RWPE1 (cell line): Measurements from ENCODE around the gene UCKL1.

ENCODE experiments used
- CTCF ChIA-PET: fragments of 350-600 bp; sonication (Branson Sonifier 250); formaldehyde crosslinking; extraction: SDS; loops from one replicate; lab custom pipeline; 2021; lab: Yijun Ruan, JAX
- POLR2A ChIA-PET: fragments of 400-600 bp; formaldehyde crosslinking; extraction: SDS; loops from one replicate; lab custom pipeline; 2020; ENCODE audit warnings: antibody characterized with exemption; ENCODE audit not compliant: low non-redundant PET; lab: Yijun Ruan, JAX
- DNase-seq: peaks from one replicate; pipeline ENCODE4 v3.0.0; 2012; ENCODE audit warnings: low spot score
- H3K27ac ChIP-seq: fragments of 450-650 bp; 2 replicates; pipeline ENCODE4 v1.5.1; 2017
- CTCF ChIP-seq: fragments of 450-650 bp; conservative IDR thresholded peaks from 2 replicates; pipeline ENCODE4 v1.5.1; 2017; ENCODE audit warnings: low read depth, mild to moderate bottlenecking

UCKL1 gene

DNA sequence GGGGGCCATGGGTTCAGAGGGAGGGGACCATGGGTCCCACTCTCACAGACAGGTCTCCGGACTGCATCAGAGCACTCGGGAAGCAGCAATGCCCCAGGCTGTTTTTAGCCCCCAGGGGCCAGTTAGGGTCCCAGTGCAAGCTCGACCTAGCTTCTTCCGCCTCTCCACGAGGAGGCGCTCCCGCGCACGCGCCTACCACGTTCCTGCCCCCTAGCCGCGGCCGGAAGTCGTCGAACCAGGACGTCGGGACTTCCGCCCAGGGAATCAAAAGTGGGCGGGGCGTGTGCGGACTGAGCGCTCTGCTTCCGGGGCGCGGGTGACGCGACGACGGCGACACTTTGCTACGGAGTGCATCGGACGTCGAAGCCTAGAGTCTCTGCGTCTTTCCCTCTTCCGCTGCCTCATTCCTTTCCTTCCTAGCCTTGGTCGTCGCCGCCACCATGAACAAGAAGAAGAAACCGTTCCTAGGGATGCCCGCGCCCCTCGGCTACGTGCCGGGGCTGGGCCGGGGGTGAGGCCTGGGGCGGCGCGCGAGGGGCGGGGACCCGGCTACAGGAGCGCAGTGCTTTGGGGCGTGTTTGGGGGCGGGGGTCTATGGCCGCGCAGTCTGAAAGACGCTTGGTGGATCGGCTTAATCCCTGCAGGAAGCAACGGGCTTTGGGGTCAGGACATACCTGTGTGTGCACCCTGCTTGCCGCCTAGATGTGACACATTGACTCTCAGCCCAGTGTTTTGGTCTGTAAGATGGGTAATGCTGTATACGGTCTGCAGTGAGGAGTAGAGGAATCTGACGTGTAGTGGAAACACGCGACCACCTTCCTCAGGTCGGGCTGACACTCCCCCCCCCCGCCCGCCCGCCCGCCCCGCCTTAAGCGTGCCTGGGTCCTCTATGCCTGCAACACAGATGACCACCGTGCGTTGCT, 24.9 kb upstream of the UCKL1 start, which contains the start of gene PRPF6:
Gene PRPF6, plus strand, starts transcription at position 327 of the 923 bp plus-strand sequence. Its CDS starts 114 bp downstream, at position 441.
- DNase-seq = peak; percentile 98
- peak; percentile 99 for TF ChIP-seq CTCF
- ChIA-PET POLR2A (interaction anchor here (0.6 to 1.3 kb wide), 6 partner anchors 25 to 447 kb away, joined by 3 to 8 read pairs (median 4); partner anchors contain the start of genes GMEB2, PTK6, TPD52L2 and UCKL1), CTCF (interaction anchor here (0.5 to 2.0 kb wide), 17 partner anchors 7 to 1399 kb away, joined by 3 to 10 read pairs (median 4); partner anchors contain the start of genes HELZ2, LIME1 and TPD52L2)
- H3K27ac ChIP-seq = peak within 1 kb of the TSS; percentile 95

DNA sequence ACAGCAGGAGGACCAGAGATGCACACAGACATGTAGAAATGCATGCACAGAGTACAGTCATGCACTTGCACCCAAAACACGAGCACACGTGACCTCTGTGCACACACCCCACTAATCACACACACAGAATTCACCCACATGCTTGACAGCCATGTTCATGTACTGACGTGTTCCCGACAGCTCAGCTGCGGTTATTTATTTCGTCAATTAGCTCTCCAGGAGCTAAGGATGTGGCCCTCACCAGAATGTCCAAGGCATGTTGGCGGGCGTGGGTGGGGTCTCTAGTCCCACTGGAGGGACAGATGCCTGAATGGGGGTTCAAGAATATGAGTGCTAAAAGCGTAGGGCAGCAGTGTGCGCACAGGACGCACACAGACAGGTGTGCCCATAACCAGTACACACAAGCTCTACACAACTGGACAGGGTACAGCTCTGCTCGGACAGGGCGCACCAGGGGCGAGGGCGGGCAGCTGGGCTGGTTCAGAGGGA, 24.1 kb upstream of the UCKL1 start:
- no peak for TF ChIP-seq CTCF
- ChIA-PET CTCF (interaction anchor here (0.5 to 2.0 kb wide), 18 partner anchors 9 to 924 kb away, joined by 3 to 6 read pairs (median 4); partner anchors contain the start of genes HELZ2, LIME1 and TPD52L2), POLR2A (interaction anchor here (0.6 to 1.3 kb wide), 7 partner anchors 24 to 446 kb away, joined by 3 to 8 read pairs (median 3); partner anchors contain the start of genes GMEB2, PTK6, TPD52L2 and UCKL1)
- DNase-seq = peak; percentile 91
- peak overlapping the region; percentile 95 for H3K27ac ChIP-seq

DNA sequence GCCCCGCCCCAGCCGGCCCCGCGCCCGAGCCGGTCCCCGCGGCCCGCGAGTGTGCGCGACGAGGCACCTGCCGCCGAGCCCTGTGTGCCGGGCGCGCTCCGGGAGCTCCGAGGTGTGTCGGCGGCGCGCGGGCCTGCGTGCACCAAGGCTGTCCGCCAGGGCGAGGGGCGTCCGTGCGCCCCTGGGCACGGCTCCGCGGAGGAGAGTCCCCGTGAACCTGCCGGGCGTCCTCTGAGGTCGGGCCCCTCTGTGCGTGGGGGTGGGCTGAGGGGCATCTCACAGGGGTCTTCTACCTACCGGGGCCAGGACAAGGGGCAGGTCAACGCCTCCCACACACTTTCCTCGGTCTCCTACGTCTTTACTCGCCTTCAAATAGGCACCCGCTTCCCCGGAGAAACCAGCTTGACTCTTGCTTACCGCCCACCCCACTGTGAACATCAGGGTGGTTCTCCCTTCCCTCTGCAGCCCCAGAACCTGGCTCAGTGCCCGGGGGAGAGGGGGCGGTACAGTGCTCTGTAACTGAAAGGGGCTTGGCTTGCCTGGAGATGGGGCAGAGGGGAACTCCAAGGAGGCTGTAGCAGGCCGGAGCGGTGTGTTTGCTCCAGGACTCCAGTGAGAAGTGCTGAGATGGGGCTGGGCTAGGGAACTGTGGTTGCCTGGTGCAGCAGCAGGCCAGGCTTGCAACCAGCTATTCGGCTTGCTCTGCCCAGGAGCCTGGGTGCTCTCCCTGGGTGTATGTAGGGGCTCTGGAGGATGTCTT, 23.5 kb upstream of the UCKL1 start, which contains the start of gene SAMD10:
Gene SAMD10, minus strand, starts transcription at position 86 of the 760 bp plus-strand sequence. CDS start 175 bp downstream, outside the sequence.
- TF ChIP-seq CTCF = no peak
- CTCF ChIA-PET = interaction anchor here (0.6 to 2.0 kb wide), 14 partner anchors 9 to 463 kb away, joined by 3 to 5 read pairs (median 4); partner anchors contain the start of genes HELZ2, LIME1 and TPD52L2
- no peak for DNase-seq
- H3K27ac ChIP-seq = peak within 1 kb of the TSS; percentile 95
- POLR2A ChIA-PET = interaction anchor here (0.6 to 1.3 kb wide), 3 partner anchors 85 to 445 kb away, joined by 3 to 4 read pairs (median 3); partner anchors contain the start of gene PTK6

GRCh38 chr20:63979229-63979556, 23.0 kb upstream of the UCKL1 start:
- H3K27ac ChIP-seq = peak overlapping the region; percentile 95
- DNase-seq = no peak
- ChIA-PET POLR2A (no interaction called here), CTCF (interaction anchor here (1.1 to 2.0 kb wide), 4 partner anchors 20 to 405 kb away, joined by 3 to 4 read pairs (median 4); partner anchors contain the start of genes HELZ2 and TPD52L2)
- TF ChIP-seq CTCF = no peak

DNA sequence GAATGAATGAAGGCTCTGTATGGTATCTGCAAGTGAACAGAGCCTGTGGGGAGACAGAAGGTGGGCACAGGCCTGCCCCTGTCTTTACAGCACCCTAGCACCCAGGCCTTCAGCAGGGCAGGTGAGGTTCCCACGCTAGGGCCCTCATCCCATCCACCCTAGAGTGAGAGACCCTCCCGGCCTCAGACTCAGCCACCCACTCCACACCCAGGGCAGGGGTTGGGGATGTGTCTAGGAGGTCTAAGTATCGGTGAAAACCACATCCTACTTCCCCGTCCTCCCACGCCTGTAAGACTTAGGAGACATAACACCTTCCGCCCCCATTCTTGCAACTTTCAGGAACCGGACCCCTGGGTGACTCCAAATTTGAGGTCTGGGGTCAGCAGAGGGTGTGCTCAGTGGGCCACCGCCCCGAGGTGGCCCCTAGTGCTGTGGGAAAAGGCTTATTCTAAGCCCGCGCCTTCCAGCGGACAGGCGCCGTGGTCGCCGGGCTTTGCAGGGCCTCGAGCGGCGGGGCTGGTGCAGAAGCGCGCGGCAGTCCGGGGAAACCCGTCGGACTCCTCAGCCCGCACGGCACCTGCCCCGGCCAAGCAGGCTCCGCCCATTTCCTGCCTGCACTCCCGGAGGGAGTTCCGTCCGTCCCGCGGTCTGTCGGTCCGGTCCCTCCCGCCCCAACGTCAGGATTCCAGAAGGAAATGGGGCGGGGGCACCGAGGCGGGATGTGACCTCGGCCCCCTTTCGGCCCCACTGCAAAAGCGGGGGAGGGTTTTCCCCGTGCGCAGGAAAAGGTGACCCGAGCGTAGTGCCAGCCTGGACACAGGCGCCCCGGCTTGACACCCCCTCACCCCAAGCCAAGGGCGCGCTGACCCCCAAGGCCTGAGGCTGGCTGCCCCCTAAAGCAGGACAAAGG, 22.4 kb upstream of the UCKL1 start:
- peak overlapping the region; percentile 95 for H3K27ac ChIP-seq
- POLR2A ChIA-PET = no interaction called here
- TF ChIP-seq CTCF = no peak
- CTCF ChIA-PET = interaction anchor here (0.9 to 1.1 kb wide), 3 partner anchors 61 to 83 kb away, joined by 3 read pairs; partner anchors contain the start of gene DNAJC5
- DNase-seq = peak; percentile 85
